ENCODE measurements around the gene NMT2.

Gene NMT2

GRCh38 chr10:15201589-15202300, 33.3 kb upstream of the NMT2 start:
- Histone ChIP-seq H3K4me1 (ENCODE audit: control insufficient read depth, insufficient read depth, low read length) (peaks cover 52% of the 10 kb centered on the region), H3K27me3 (ENCODE audit: control insufficient read depth, insufficient read depth, low read length) (no peaks in the 10 kb centered on the region), H3K4me3 (ENCODE audit: low read length) (no peak overlapping the region), H3K36me3 (ENCODE audit: insufficient read depth, low read length) (no peaks in the 10 kb centered on the region), H3K9ac (ENCODE audit: low read depth, low read length) (peak overlapping the region; percentile 45), H3K4me2 (ENCODE audit: low read length) (peak overlapping the region; percentile 47), H3K9me3 (replicated peaks; ENCODE audit: low read length) (no peaks in the 10 kb centered on the region)

GRCh38 chr10:15200626-15201025, 32.1 kb upstream of the NMT2 start:
- peak overlapping the region; percentile 60 for H3K4me2 ChIP-seq (ENCODE audit: low read length)
- H3K9me3 ChIP-seq (replicated peaks; ENCODE audit: low read length) = no peaks in the 10 kb centered on the region
- peak overlapping the region; percentile 37 for H3K9ac ChIP-seq (ENCODE audit: low read depth, low read length)
- peaks cover 57% of the 10 kb centered on the region for H3K4me1 ChIP-seq (ENCODE audit: control insufficient read depth, insufficient read depth, low read length)
- H3K4me3 ChIP-seq (ENCODE audit: low read length) = peak overlapping the region; percentile 12
- H3K36me3 ChIP-seq (ENCODE audit: insufficient read depth, low read length) = no peaks in the 10 kb centered on the region
- H3K27me3 ChIP-seq (ENCODE audit: control insufficient read depth, insufficient read depth, low read length) = no peaks in the 10 kb centered on the region

GRCh38 chr10:15197911-15198310, 29.4 kb upstream of the NMT2 start:
- Histone ChIP-seq H3K27me3 (ENCODE audit: control insufficient read depth, insufficient read depth, low read length) (no peaks in the 10 kb centered on the region), H3K4me3 (ENCODE audit: low read length) (no peak overlapping the region), H3K4me1 (ENCODE audit: control insufficient read depth, insufficient read depth, low read length) (peaks cover 56% of the 10 kb centered on the region), H3K36me3 (ENCODE audit: insufficient read depth, low read length) (no peaks in the 10 kb centered on the region), H3K4me2 (ENCODE audit: low read length) (no peak overlapping the region), H3K9ac (ENCODE audit: low read depth, low read length) (no peak overlapping the region), H3K9me3 (replicated peaks; ENCODE audit: low read length) (no peaks in the 10 kb centered on the region)

- Histone ChIP-seq H3K9me3 (replicated peaks; ENCODE audit: low read length) (no peaks in the 10 kb centered on the region), H3K36me3 (ENCODE audit: insufficient read depth, low read length) (no peaks in the 10 kb centered on the region), H3K27me3 (ENCODE audit: control insufficient read depth, insufficient read depth, low read length) (no peaks in the 10 kb centered on the region), H3K4me1 (ENCODE audit: control insufficient read depth, insufficient read depth, low read length) (peaks cover 50% of the 10 kb centered on the region), H3K4me2 (ENCODE audit: low read length) (peak overlapping the region; percentile 39), H3K9ac (ENCODE audit: low read depth, low read length) (no peak overlapping the region), H3K4me3 (ENCODE audit: low read length) (no peak overlapping the region)
Measured at GRCh38 chr10:15197276-15197675, 28.8 kb upstream of the NMT2 start.

GRCh38 chr10:15196021-15196834, 27.7 kb upstream of the NMT2 start:
- peaks cover 40% of the 10 kb centered on the region for H3K4me1 ChIP-seq (ENCODE audit: control insufficient read depth, insufficient read depth, low read length)
- no peak overlapping the region for H3K4me3 ChIP-seq (ENCODE audit: low read length)

GRCh38 chr10:15189133-15189885, 20.8 kb upstream of the NMT2 start:
- Histone ChIP-seq H3K36me3 (ENCODE audit: insufficient read depth, low read length) (no peaks in the 10 kb centered on the region), H3K4me2 (ENCODE audit: low read length) (no peak overlapping the region), H3K9me3 (replicated peaks; ENCODE audit: low read length) (no peaks in the 10 kb centered on the region), H3K4me3 (ENCODE audit: low read length) (no peak overlapping the region), H3K9ac (ENCODE audit: low read depth, low read length) (no peak overlapping the region), H3K4me1 (ENCODE audit: control insufficient read depth, insufficient read depth, low read length) (peaks cover 4% of the 10 kb centered on the region), H3K27me3 (ENCODE audit: control insufficient read depth, insufficient read depth, low read length) (no peaks in the 10 kb centered on the region)

More at GRCh38 chr10:15196021-15196834, 27.7 kb upstream of the NMT2 start:
- H3K9me3 ChIP-seq (replicated peaks; ENCODE audit: low read length) = no peaks in the 10 kb centered on the region
- H3K27me3 ChIP-seq (ENCODE audit: control insufficient read depth, insufficient read depth, low read length) = no peaks in the 10 kb centered on the region
- H3K4me2 ChIP-seq (ENCODE audit: low read length) = no peak overlapping the region
- H3K36me3 ChIP-seq (ENCODE audit: insufficient read depth, low read length) = no peaks in the 10 kb centered on the region
- no peak overlapping the region for H3K9ac ChIP-seq (ENCODE audit: low read depth, low read length)

GRCh38 chr10:15188603-15189002, 20.1 kb upstream of the NMT2 start:
- Histone ChIP-seq H3K9ac (ENCODE audit: low read depth, low read length) (no peak overlapping the region), H3K9me3 (replicated peaks; ENCODE audit: low read length) (no peaks in the 10 kb centered on the region), H3K4me1 (ENCODE audit: control insufficient read depth, insufficient read depth, low read length) (peaks cover 4% of the 10 kb centered on the region), H3K36me3 (ENCODE audit: insufficient read depth, low read length) (no peaks in the 10 kb centered on the region), H3K4me2 (ENCODE audit: low read length) (no peak overlapping the region), H3K4me3 (ENCODE audit: low read length) (no peak overlapping the region), H3K27me3 (ENCODE audit: control insufficient read depth, insufficient read depth, low read length) (no peaks in the 10 kb centered on the region)

- Histone ChIP-seq H3K4me3 (ENCODE audit: low read length) (no peak overlapping the region), H3K27me3 (ENCODE audit: control insufficient read depth, insufficient read depth, low read length) (no peaks in the 10 kb centered on the region)
Measured at GRCh38 chr10:15183689-15184481, 15.4 kb upstream of the NMT2 start.

GRCh38 chr10:15182540-15183207, 14.2 kb upstream of the NMT2 start:
- H3K4me3 ChIP-seq (ENCODE audit: low read length) = no peak overlapping the region
- H3K4me1 ChIP-seq (ENCODE audit: control insufficient read depth, insufficient read depth, low read length) = no peaks in the 10 kb centered on the region
- H3K4me2 ChIP-seq (ENCODE audit: low read length) = no peak overlapping the region
- H3K9ac ChIP-seq (ENCODE audit: low read depth, low read length) = no peak overlapping the region
- no peaks in the 10 kb centered on the region for H3K27me3 ChIP-seq (ENCODE audit: control insufficient read depth, insufficient read depth, low read length)
- H3K9me3 ChIP-seq (replicated peaks; ENCODE audit: low read length) = no peaks in the 10 kb centered on the region
- H3K36me3 ChIP-seq (ENCODE audit: insufficient read depth, low read length) = no peaks in the 10 kb centered on the region

More at GRCh38 chr10:15183689-15184481, 15.4 kb upstream of the NMT2 start:
- Histone ChIP-seq H3K4me1 (ENCODE audit: control insufficient read depth, insufficient read depth, low read length) (no peaks in the 10 kb centered on the region), H3K9ac (ENCODE audit: low read depth, low read length) (no peak overlapping the region), H3K9me3 (replicated peaks; ENCODE audit: low read length) (no peaks in the 10 kb centered on the region), H3K4me2 (ENCODE audit: low read length) (no peak overlapping the region), H3K36me3 (ENCODE audit: insufficient read depth, low read length) (no peaks in the 10 kb centered on the region)

GRCh38 chr10:15181576-15182156, 13.2 kb upstream of the NMT2 start:
- H3K27me3 ChIP-seq (ENCODE audit: control insufficient read depth, insufficient read depth, low read length) = no peaks in the 10 kb centered on the region
- H3K4me2 ChIP-seq (ENCODE audit: low read length) = no peak overlapping the region
- no peaks in the 10 kb centered on the region for H3K9me3 ChIP-seq (replicated peaks; ENCODE audit: low read length)
- H3K4me1 ChIP-seq (ENCODE audit: control insufficient read depth, insufficient read depth, low read length) = no peaks in the 10 kb centered on the region
- no peak overlapping the region for H3K9ac ChIP-seq (ENCODE audit: low read depth, low read length)
- H3K36me3 ChIP-seq (ENCODE audit: insufficient read depth, low read length) = no peaks in the 10 kb centered on the region
- no peak overlapping the region for H3K4me3 ChIP-seq (ENCODE audit: low read length)

Measured in skeletal muscle satellite cell (primary cell).